Measurements from ENCODE around the gene UNCX. TPM values are rescaled to one million over a fixed set of nuclear protein-coding genes. Genes with fewer than 3 reads are reported as not detected.
"Not testable (repeated sequence)": the region's sequence is repeated elsewhere in the genome, so short reads cannot be mapped to it uniquely, and the experiment has no call there.

UNCX gene
- total and polyA plus RNA-seq, 2 experiments from 2014 or later = 6.7 to 11.8 TPM

GRCh38 chr7:1275451-1276381 lies 43.0 kb downstream of the UNCX start:
- H3K27ac ChIP-seq = no peak overlapping the region
- TF ChIP-seq CTCF (IDR thresholded peaks at IDR 0.05; ENCODE audit: low read depth, low read length) = no peak
- no peaks in the 10 kb centered on the region for H3K4me1 ChIP-seq (ENCODE audit: low read depth)
- H3K4me3 ChIP-seq = no peak overlapping the region
- no peak for DNase-seq (ENCODE audit: low read depth in 1 of 2, low spot score in 1 of 2)
- no peaks in the 10 kb centered on the region for H3K36me3 ChIP-seq
- no peaks in the 10 kb centered on the region for H3K9me3 ChIP-seq (ENCODE audit: low read depth)
- no peaks in the 10 kb centered on the region for H3K27me3 ChIP-seq

GRCh38 chr7:1276626-1277175 lies 44.0 kb downstream of the UNCX start:
- H3K27ac ChIP-seq = no peak overlapping the region
- no peak for TF ChIP-seq CTCF (IDR thresholded peaks at IDR 0.05; ENCODE audit: low read depth, low read length)
- no peak for DNase-seq (ENCODE audit: low read depth in 1 of 2, low spot score in 1 of 2)
- H3K36me3 ChIP-seq = no peaks in the 10 kb centered on the region
- H3K4me3 ChIP-seq = no peak overlapping the region
- no peaks in the 10 kb centered on the region for H3K27me3 ChIP-seq
- no peaks in the 10 kb centered on the region for H3K4me1 ChIP-seq (ENCODE audit: low read depth)
- no peaks in the 10 kb centered on the region for H3K9me3 ChIP-seq (ENCODE audit: low read depth)

- Histone ChIP-seq H3K27ac (no peak overlapping the region), H3K27me3 (no peaks in the 10 kb centered on the region), H3K4me3 (no peak overlapping the region), H3K36me3 (no peaks in the 10 kb centered on the region), H3K4me1 (ENCODE audit: low read depth) (no peaks in the 10 kb centered on the region), H3K9me3 (ENCODE audit: low read depth) (no peaks in the 10 kb centered on the region)
- no peak for TF ChIP-seq CTCF (IDR thresholded peaks at IDR 0.05; ENCODE audit: low read depth, low read length)
- no peak for DNase-seq (ENCODE audit: low read depth in 1 of 2, low spot score in 1 of 2)
Observed at GRCh38 chr7:1278543-1278942, 45.9 kb downstream of the UNCX start.

- DNase-seq (ENCODE audit: low read depth in 1 of 2, low spot score in 1 of 2) = no peak
- no peaks in the 10 kb centered on the region for H3K36me3 ChIP-seq
- H3K9me3 ChIP-seq (ENCODE audit: low read depth) = no peaks in the 10 kb centered on the region
- H3K27me3 ChIP-seq = no peaks in the 10 kb centered on the region
- no peaks in the 10 kb centered on the region for H3K4me1 ChIP-seq (ENCODE audit: low read depth)
- no peak for TF ChIP-seq CTCF (IDR thresholded peaks at IDR 0.05; ENCODE audit: low read depth, low read length)
- no peak overlapping the region for H3K4me3 ChIP-seq
- H3K27ac ChIP-seq = no peak overlapping the region
Observed at GRCh38 chr7:1279041-1279440, 46.4 kb downstream of the UNCX start.

GRCh38 chr7:1279895-1280294 lies 47.2 kb downstream of the UNCX start:
- not testable (repeated sequence) for H3K4me1 ChIP-seq (ENCODE audit: low read depth); DNase-seq (ENCODE audit: low read depth in 1 of 2, low spot score in 1 of 2); H3K27me3 ChIP-seq; H3K36me3 ChIP-seq; H3K27ac ChIP-seq; H3K4me3 ChIP-seq; H3K9me3 ChIP-seq (ENCODE audit: low read depth)

- Histone ChIP-seq H3K27me3 (no peaks in the 10 kb centered on the region), H3K4me1 (ENCODE audit: low read depth) (no peaks in the 10 kb centered on the region), H3K27ac (no peak overlapping the region), H3K4me3 (no peak overlapping the region), H3K36me3 (no peaks in the 10 kb centered on the region), H3K9me3 (ENCODE audit: low read depth) (no peaks in the 10 kb centered on the region)
- no peak for DNase-seq (ENCODE audit: low read depth in 1 of 2, low spot score in 1 of 2)
- no peak for TF ChIP-seq CTCF (IDR thresholded peaks at IDR 0.05; ENCODE audit: low read depth, low read length)
Observed at GRCh38 chr7:1281068-1281467, 48.4 kb downstream of the UNCX start.

Data from cardiac muscle cell (in vitro differentiated cells and primary cell).